Measurements from ENCODE around the gene ATPAF1. TPM values are rescaled to one million over a fixed set of nuclear protein-coding genes. Genes with fewer than 3 reads are reported as not detected.

Gene ATPAF1
- total and polyA plus RNA-seq, 9 of the 15 experiments (the other 6 are each of a cell fraction or from before 2014, with no cell fraction given) = 6.3 to 56.2 (median 27.4) TPM

GRCh38 chr1:46603858-46604549 is 64.2 kb downstream of the ATPAF1 start, which contains the start of gene MKNK1 (continued):
- TF ChIP-seq AFF1 (IDR thresholded peaks at IDR 0.05; ENCODE audit: low read depth in 1 of 2, partially characterized antibody in 2 of 2) (peak in 1 of 2 experiments; percentile 27), ZFPM2 (CRISPR knock-in tag; IDR thresholded peaks at IDR 0.05) (0 out of 2 replicates have a peak, but pooled peaks have one; percentile 22), KLF13 (tag; IDR thresholded peaks at IDR 0.05; ENCODE audit: borderline replicate concordance, low read depth) (peak; percentile 16; the same call in 1 of the 2 replicates), ZNF134 (CRISPR knock-in tag; conservative IDR thresholded peaks at IDR 0.05) (no peak), HDAC6 (IDR thresholded peaks at IDR 0.05; ENCODE audit: low read depth, low read length) (no peak), ZNF121 (CRISPR knock-in tag; conservative IDR thresholded peaks at IDR 0.05) (no peak), NFRKB (IDR thresholded peaks at IDR 0.05; ENCODE audit: low read depth) (no peak), HBP1 (CRISPR knock-in tag; IDR thresholded peaks at IDR 0.05) (peak; percentile 70; the same call in 1 of the 2 replicates), MIER1 (IDR thresholded peaks at IDR 0.05; ENCODE audit: low read depth) (no peak), MEF2D (tag; conservative IDR thresholded peaks at IDR 0.05; ENCODE audit: low read depth) (no peak), RB1 (IDR thresholded peaks at IDR 0.05; ENCODE audit: low read depth) (peak; percentile 95)
- TF ChIP-seq, protein P1, sequence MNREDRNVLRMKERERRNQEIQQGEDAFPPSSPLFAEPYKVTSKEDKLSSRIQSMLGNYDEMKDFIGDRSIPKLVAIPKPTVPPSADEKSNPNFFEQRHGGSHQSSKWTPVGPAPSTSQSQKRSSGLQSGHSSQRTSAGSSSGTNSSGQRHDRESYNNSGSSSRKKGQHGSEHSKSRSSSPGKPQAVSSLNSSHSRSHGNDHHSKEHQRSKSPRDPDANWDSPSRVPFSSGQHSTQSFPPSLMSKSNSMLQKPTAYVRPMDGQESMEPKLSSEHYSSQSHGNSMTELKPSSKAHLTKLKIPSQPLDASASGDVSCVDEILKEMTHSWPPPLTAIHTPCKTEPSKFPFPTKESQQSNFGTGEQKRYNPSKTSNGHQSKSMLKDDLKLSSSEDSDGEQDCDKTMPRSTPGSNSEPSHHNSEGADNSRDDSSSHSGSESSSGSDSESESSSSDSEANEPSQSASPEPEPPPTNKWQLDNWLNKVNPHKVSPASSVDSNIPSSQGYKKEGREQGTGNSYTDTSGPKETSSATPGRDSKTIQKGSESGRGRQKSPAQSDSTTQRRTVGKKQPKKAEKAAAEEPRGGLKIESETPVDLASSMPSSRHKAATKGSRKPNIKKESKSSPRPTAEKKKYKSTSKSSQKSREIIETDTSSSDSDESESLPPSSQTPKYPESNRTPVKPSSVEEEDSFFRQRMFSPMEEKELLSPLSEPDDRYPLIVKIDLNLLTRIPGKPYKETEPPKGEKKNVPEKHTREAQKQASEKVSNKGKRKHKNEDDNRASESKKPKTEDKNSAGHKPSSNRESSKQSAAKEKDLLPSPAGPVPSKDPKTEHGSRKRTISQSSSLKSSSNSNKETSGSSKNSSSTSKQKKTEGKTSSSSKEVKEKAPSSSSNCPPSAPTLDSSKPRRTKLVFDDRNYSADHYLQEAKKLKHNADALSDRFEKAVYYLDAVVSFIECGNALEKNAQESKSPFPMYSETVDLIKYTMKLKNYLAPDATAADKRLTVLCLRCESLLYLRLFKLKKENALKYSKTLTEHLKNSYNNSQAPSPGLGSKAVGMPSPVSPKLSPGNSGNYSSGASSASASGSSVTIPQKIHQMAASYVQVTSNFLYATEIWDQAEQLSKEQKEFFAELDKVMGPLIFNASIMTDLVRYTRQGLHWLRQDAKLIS (CRISPR knock-in tag; IDR thresholded peaks at IDR 0.05) = no peak
- TF ChIP-seq, protein P2, sequence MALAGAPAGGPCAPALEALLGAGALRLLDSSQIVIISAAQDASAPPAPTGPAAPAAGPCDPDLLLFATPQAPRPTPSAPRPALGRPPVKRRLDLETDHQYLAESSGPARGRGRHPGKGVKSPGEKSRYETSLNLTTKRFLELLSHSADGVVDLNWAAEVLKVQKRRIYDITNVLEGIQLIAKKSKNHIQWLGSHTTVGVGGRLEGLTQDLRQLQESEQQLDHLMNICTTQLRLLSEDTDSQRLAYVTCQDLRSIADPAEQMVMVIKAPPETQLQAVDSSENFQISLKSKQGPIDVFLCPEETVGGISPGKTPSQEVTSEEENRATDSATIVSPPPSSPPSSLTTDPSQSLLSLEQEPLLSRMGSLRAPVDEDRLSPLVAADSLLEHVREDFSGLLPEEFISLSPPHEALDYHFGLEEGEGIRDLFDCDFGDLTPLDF (CRISPR knock-in tag; IDR thresholded peaks at IDR 0.05) = no peak; the same call in 1 of the 2 replicates
- TF ChIP-seq, protein P3, sequence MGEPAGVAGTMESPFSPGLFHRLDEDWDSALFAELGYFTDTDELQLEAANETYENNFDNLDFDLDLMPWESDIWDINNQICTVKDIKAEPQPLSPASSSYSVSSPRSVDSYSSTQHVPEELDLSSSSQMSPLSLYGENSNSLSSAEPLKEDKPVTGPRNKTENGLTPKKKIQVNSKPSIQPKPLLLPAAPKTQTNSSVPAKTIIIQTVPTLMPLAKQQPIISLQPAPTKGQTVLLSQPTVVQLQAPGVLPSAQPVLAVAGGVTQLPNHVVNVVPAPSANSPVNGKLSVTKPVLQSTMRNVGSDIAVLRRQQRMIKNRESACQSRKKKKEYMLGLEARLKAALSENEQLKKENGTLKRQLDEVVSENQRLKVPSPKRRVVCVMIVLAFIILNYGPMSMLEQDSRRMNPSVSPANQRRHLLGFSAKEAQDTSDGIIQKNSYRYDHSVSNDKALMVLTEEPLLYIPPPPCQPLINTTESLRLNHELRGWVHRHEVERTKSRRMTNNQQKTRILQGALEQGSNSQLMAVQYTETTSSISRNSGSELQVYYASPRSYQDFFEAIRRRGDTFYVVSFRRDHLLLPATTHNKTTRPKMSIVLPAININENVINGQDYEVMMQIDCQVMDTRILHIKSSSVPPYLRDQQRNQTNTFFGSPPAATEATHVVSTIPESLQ (CRISPR knock-in tag; IDR thresholded peaks at IDR 0.05) = no peak

Measured in K562 (cell line).